HepG2 (cell line): Measurements from ENCODE around the gene IL17F. TPM values are rescaled to one million over a fixed set of nuclear protein-coding genes. Genes with fewer than 3 reads are reported as not detected.

ENCODE experiments used
- ELF3 ChIP-seq: IDR thresholded peaks from 2 replicates; pipeline ENCODE4 v1.6.1; 2016; ENCODE audit warnings: missing genetic modification reagents, missing compliant biosample characterization
- EP300 ChIP-seq, 3 experiments: sonication (generic) in 1 of 3; formaldehyde crosslinking in 1 of 3; IDR thresholded peaks; 2 replicates each; pipeline versions ENCODE4 v1.5.1 to v1.6.1; 2011 to 2020; ENCODE audit warnings: low read depth in 2 of 3, low read length in 2 of 3, borderline replicate concordance in 1 of 3, improper control_type of control experiment in 1 of 3, mild to moderate bottlenecking in 1 of 3, missing genetic modification reagents in 1 of 3, moderate library complexity in 1 of 3
- FOXA3 ChIP-seq: IDR thresholded peaks from 2 replicates; pipeline ENCODE4 v1.6.1; 2016; ENCODE audit warnings: missing genetic modification reagents, missing compliant biosample characterization
- GATAD1 ChIP-seq: IDR thresholded peaks from 2 replicates; pipeline ENCODE4 v1.6.1; 2016; ENCODE audit warnings: missing genetic modification reagents, missing compliant biosample characterization
- IRF1 ChIP-seq: sonication (generic); formaldehyde crosslinking; IDR thresholded peaks from 2 replicates; pipeline ENCODE4 v1.4.0; 2020; ENCODE audit warnings: low read depth, mild to moderate bottlenecking, missing genetic modification reagents
- RFX1 ChIP-seq: fragments of 450-650 bp; IDR thresholded peaks from 2 replicates; pipeline ENCODE4 v1.6.1; 2017
- ZNF407 ChIP-seq: sonication (generic); formaldehyde crosslinking; IDR thresholded peaks from one replicate; pipeline ENCODE4 v1.5.1; 2020; ENCODE audit warnings: mild to moderate bottlenecking, missing genetic modification reagents; ENCODE audit errors: not compliant biosample characterization
- polyA plus RNA-seq, 8 experiments: library from polyadenylated mRNA; depleted of rRNA in 3 of 8; stranded (reverse) in 7 of 8; unstranded in 1 of 8; fragments of >200 nt; fragmentation: Illumina TruSeq in 4 of 8; extraction: Trizol in 4 of 8; gene quantifications; 2 replicates each; pipeline versions ENCODE4 v1.2.1 to v1.2.3, GENCODE V29; 2011 to 2016; ENCODE audit warnings: low read depth in 4 of 8, missing spikeins in 1 of 8, mixed read lengths in 1 of 8; ENCODE audit not compliant: insufficient read depth in 1 of 8
- total RNA-seq, 5 experiments: library from RNA; depleted of rRNA; stranded (reverse); fragments of >200 nt; fragmentation: Illumina TruSeq; extraction: Trizol; gene quantifications; 2 replicates each; pipeline ENCODE4 v1.2.3, GENCODE V29; 2016; ENCODE audit warnings: low read depth in 1 of 5
- TF ChIP-seq, protein P1 (sequence below): sonication (generic); formaldehyde crosslinking; IDR thresholded peaks from 2 replicates; pipeline ENCODE4 v1.5.0; 2020; ENCODE audit warnings: mild to moderate bottlenecking, missing genetic modification reagents, borderline replicate concordance

Gene IL17F
- total and polyA plus RNA-seq, 2 of the 13 experiments (the other 11 are each of a cell fraction or from before 2014, with no cell fraction given), result not detected

GRCh38 chr6:52271852-52272460 lies 27.7 kb upstream of the IL17F start (continued):
- no peak for TF ChIP-seq IRF1 (CRISPR knock-in tag)
- peak in 1 of 2 experiments; percentile 57; a peak in 1 of 4 replicates for TF ChIP-seq EP300 (IDR thresholded peaks at IDR 0.05; ENCODE audit: low read depth in 2 of 2, low read length in 2 of 2)
- peak; percentile 18; the same call in 1 of the 2 replicates for TF ChIP-seq EP300 (CRISPR knock-in tag; IDR thresholded peaks at IDR 0.05; ENCODE audit: borderline replicate concordance)
- TF ChIP-seq FOXA3 (CRISPR knock-in tag), result peak; percentile 60; the same call in 1 of the 2 replicates
- TF ChIP-seq GATAD1 (CRISPR knock-in tag), result no peak
- no peak for TF ChIP-seq RFX1
- no peak for TF ChIP-seq ZNF407 (CRISPR knock-in tag)
- TF ChIP-seq ELF3 (CRISPR knock-in tag), result peak; percentile 63; the same call in 1 of the 2 replicates
- TF ChIP-seq, protein P1, sequence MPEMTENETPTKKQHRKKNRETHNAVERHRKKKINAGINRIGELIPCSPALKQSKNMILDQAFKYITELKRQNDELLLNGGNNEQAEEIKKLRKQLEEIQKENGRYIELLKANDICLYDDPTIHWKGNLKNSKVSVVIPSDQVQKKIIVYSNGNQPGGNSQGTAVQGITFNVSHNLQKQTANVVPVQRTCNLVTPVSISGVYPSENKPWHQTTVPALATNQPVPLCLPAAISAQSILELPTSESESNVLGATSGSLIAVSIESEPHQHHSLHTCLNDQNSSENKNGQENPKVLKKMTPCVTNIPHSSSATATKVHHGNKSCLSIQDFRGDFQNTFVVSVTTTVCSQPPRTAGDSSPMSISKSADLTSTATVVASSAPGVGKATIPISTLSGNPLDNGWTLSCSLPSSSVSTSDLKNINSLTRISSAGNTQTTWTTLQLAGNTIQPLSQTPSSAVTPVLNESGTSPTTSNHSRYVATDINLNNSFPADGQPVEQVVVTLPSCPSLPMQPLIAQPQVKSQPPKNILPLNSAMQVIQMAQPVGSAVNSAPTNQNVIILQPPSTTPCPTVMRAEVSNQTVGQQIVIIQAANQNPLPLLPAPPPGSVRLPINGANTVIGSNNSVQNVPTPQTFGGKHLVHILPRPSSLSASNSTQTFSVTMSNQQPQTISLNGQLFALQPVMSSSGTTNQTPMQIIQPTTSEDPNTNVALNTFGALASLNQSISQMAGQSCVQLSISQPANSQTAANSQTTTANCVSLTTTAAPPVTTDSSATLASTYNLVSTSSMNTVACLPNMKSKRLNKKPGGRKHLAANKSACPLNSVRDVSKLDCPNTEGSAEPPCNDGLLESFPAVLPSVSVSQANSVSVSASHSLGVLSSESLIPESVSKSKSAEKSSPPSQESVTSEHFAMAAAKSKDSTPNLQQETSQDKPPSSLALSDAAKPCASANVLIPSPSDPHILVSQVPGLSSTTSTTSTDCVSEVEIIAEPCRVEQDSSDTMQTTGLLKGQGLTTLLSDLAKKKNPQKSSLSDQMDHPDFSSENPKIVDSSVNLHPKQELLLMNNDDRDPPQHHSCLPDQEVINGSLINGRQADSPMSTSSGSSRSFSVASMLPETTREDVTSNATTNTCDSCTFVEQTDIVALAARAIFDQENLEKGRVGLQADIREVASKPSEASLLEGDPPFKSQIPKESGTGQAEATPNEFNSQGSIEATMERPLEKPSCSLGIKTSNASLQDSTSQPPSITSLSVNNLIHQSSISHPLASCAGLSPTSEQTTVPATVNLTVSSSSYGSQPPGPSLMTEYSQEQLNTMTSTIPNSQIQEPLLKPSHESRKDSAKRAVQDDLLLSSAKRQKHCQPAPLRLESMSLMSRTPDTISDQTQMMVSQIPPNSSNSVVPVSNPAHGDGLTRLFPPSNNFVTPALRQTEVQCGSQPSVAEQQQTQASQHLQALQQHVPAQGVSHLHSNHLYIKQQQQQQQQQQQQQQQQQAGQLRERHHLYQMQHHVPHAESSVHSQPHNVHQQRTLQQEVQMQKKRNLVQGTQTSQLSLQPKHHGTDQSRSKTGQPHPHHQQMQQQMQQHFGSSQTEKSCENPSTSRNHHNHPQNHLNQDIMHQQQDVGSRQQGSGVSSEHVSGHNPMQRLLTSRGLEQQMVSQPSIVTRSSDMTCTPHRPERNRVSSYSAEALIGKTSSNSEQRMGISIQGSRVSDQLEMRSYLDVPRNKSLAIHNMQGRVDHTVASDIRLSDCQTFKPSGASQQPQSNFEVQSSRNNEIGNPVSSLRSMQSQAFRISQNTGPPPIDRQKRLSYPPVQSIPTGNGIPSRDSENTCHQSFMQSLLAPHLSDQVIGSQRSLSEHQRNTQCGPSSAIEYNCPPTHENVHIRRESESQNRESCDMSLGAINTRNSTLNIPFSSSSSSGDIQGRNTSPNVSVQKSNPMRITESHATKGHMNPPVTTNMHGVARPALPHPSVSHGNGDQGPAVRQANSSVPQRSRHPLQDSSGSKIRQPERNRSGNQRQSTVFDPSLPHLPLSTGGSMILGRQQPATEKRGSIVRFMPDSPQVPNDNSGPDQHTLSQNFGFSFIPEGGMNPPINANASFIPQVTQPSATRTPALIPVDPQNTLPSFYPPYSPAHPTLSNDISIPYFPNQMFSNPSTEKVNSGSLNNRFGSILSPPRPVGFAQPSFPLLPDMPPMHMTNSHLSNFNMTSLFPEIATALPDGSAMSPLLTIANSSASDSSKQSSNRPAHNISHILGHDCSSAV (CRISPR knock-in tag), result no peak
